ENCODE data around the gene INPP5K. TPM values are rescaled to one million over a fixed set of nuclear protein-coding genes. Genes with fewer than 3 reads are reported as not detected.
A peak's percentile ranks its signal among the peaks of the same experiment; 100 is the strongest.

The INPP5K gene
- total and polyA plus RNA-seq, 10 of the 15 experiments (the other 5 are each of a cell fraction or from before 2014, with no cell fraction given), result 0.58 to 41.2 (median 23.3) TPM

DNA sequence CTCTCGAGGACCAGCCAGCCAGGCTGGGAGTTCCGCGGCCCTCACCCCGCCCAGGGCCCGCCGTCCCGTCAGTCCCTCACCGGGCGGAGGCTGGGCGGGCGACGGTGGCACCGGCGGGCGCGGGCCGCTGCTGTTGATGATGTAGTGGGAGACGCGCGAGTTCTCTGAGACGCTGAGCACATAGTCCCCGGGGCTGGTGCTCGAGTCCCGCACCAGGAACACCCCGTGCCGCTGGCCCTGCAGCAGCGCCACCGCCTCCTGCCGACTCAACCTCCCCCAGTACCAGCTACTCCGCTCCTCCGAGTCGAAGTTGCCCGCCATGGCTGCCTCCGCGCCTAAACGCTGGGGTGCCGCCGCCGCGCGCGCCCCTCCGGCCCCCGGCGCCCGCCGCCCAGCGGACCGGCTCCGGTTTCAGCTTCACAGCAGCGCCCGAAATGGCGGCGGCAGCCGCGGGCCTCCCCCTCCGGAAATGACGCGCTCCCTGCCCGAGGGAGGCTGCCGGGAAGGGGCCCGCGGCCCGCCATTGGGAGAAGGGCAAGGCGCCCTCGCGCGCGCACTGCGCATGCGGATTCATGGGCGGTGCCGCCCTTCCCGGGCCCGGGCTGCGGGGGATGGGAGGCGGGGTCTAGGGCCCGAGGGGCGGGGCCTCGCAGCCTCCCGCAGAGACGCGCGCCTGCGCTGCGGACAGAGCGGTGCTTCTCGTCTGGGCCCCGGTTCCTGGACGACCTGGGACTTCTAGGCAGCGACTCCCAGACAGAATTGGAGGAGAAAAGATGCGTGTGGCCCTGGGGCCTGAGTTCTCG is 60.4 kb downstream of the INPP5K start, which contains the start of gene CRK (continued):
- TF ChIP-seq CEBPB (IDR thresholded peaks at IDR 0.05; ENCODE audit: borderline replicate concordance in 1 of 2, low read depth in 2 of 2, low read length in 2 of 2) (no peak), EZH2 (IDR thresholded peaks at IDR 0.05; ENCODE audit: borderline replicate concordance, control insufficient read depth, low read depth, low read length) (no peak), POLR2AphosphoS2 (IDR thresholded peaks at IDR 0.05; ENCODE audit: low read depth, low read length) (peak; percentile 66; the same call in 1 of the 2 replicates), PML (IDR thresholded peaks at IDR 0.05; ENCODE audit: low read length) (peak; percentile 91; the same call in 1 of the 2 replicates), SUZ12 (IDR thresholded peaks at IDR 0.05; ENCODE audit: unreplicated experiment) (no peak), BRCA1 (IDR thresholded peaks at IDR 0.05; ENCODE audit: low read depth, low read length) (no peak), SP1 (IDR thresholded peaks at IDR 0.05; ENCODE audit: low read depth, low read length) (peak; percentile 39), FOXM1 (IDR thresholded peaks at IDR 0.05; ENCODE audit: low read depth, low read length) (no peak), SIN3A (IDR thresholded peaks at IDR 0.05; ENCODE audit: low read depth, low read length) (0 out of 2 replicates have a peak, but pooled peaks have one; percentile 63), IKZF1 (conservative IDR thresholded peaks at IDR 0.05) (peak; percentile 97), IKZF2 (IDR thresholded peaks at IDR 0.05) (no peak), ASH2L (IDR thresholded peaks at IDR 0.05; ENCODE audit: borderline replicate concordance, low read depth) (0 out of 2 replicates have a peak, but pooled peaks have one; percentile 33)
- TF ChIP-seq, protein P1, sequence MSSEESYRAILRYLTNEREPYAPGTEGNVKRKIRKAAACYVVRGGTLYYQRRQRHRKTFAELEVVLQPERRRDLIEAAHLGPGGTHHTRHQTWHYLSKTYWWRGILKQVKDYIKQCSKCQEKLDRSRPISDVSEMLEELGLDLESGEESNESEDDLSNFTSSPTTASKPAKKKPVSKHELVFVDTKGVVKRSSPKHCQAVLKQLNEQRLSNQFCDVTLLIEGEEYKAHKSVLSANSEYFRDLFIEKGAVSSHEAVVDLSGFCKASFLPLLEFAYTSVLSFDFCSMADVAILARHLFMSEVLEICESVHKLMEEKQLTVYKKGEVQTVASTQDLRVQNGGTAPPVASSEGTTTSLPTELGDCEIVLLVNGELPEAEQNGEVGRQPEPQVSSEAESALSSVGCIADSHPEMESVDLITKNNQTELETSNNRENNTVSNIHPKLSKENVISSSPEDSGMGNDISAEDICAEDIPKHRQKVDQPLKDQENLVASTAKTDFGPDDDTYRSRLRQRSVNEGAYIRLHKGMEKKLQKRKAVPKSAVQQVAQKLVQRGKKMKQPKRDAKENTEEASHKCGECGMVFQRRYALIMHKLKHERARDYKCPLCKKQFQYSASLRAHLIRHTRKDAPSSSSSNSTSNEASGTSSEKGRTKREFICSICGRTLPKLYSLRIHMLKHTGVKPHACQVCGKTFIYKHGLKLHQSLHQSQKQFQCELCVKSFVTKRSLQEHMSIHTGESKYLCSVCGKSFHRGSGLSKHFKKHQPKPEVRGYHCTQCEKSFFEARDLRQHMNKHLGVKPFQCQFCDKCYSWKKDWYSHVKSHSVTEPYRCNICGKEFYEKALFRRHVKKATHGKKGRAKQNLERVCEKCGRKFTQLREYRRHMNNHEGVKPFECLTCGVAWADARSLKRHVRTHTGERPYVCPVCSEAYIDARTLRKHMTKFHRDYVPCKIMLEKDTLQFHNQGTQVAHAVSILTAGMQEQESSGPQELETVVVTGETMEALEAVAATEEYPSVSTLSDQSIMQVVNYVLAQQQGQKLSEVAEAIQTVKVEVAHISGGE (CRISPR knock-in tag; IDR thresholded peaks at IDR 0.05), result no peak
- TF ChIP-seq, protein P2, sequence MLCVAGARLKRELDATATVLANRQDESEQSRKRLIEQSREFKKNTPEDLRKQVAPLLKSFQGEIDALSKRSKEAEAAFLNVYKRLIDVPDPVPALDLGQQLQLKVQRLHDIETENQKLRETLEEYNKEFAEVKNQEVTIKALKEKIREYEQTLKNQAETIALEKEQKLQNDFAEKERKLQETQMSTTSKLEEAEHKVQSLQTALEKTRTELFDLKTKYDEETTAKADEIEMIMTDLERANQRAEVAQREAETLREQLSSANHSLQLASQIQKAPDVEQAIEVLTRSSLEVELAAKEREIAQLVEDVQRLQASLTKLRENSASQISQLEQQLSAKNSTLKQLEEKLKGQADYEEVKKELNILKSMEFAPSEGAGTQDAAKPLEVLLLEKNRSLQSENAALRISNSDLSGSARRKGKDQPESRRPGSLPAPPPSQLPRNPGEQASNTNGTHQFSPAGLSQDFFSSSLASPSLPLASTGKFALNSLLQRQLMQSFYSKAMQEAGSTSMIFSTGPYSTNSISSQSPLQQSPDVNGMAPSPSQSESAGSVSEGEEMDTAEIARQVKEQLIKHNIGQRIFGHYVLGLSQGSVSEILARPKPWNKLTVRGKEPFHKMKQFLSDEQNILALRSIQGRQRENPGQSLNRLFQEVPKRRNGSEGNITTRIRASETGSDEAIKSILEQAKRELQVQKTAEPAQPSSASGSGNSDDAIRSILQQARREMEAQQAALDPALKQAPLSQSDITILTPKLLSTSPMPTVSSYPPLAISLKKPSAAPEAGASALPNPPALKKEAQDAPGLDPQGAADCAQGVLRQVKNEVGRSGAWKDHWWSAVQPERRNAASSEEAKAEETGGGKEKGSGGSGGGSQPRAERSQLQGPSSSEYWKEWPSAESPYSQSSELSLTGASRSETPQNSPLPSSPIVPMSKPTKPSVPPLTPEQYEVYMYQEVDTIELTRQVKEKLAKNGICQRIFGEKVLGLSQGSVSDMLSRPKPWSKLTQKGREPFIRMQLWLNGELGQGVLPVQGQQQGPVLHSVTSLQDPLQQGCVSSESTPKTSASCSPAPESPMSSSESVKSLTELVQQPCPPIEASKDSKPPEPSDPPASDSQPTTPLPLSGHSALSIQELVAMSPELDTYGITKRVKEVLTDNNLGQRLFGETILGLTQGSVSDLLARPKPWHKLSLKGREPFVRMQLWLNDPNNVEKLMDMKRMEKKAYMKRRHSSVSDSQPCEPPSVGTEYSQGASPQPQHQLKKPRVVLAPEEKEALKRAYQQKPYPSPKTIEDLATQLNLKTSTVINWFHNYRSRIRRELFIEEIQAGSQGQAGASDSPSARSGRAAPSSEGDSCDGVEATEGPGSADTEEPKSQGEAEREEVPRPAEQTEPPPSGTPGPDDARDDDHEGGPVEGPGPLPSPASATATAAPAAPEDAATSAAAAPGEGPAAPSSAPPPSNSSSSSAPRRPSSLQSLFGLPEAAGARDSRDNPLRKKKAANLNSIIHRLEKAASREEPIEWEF (IDR thresholded peaks at IDR 0.05; ENCODE audit: insufficient replicate concordance, low read depth, low read length), result no peak
- TF ChIP-seq, protein P3, sequence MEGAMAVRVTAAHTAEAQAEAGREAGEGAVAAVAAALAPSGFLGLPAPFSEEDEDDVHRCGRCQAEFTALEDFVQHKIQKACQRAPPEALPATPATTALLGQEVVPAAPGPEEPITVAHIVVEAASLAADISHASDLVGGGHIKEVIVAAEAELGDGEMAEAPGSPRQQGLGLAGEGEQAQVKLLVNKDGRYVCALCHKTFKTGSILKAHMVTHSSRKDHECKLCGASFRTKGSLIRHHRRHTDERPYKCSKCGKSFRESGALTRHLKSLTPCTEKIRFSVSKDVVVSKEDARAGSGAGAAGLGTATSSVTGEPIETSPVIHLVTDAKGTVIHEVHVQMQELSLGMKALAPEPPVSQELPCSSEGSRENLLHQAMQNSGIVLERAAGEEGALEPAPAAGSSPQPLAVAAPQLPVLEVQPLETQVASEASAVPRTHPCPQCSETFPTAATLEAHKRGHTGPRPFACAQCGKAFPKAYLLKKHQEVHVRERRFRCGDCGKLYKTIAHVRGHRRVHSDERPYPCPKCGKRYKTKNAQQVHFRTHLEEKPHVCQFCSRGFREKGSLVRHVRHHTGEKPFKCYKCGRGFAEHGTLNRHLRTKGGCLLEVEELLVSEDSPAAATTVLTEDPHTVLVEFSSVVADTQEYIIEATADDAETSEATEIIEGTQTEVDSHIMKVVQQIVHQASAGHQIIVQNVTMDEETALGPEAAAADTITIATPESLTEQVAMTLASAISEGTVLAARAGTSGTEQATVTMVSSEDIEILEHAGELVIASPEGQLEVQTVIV (IDR thresholded peaks at IDR 0.05; ENCODE audit: borderline replicate concordance, partially characterized antibody), result no peak
